IgD-negative memory B cell (primary cell): ENCODE results near the gene SLC9A7. TPM values are rescaled to one million over a fixed set of nuclear protein-coding genes. Genes with fewer than 3 reads are reported as not detected.
"Not testable (repeated sequence)": the region's sequence is repeated elsewhere in the genome, so short reads cannot be mapped to it uniquely, and the experiment has no call there.

Experiments used
- H3K27ac Mint-ChIP-seq, 3 donors: one replicate each; pipeline ENCODE4 v1.8.0; 2020 to 2022; ENCODE audit warnings: mild to moderate bottlenecking in 3 of 3, mixed read lengths in 3 of 3, moderate library complexity in 1 of 3
- H3K27me3 Mint-ChIP-seq: one replicate; pipeline ENCODE4 v1.8.0; 2021; ENCODE audit warnings: mixed read lengths
- H3K36me3 Mint-ChIP-seq: one replicate; pipeline ENCODE4 v1.8.0; 2020; ENCODE audit warnings: mild to moderate bottlenecking, mixed read lengths
- H3K4me1 Mint-ChIP-seq, 3 donors: one replicate each; pipeline ENCODE4 v1.8.0; 2020 to 2022; ENCODE audit warnings: mixed read lengths in 3 of 3, mild to moderate bottlenecking in 1 of 3
- H3K4me3 Mint-ChIP-seq, 4 donors: one replicate each; pipeline ENCODE4 v1.8.0; 2020 to 2022; ENCODE audit warnings: mild to moderate bottlenecking in 4 of 4, mixed read lengths in 4 of 4, moderate library complexity in 3 of 4
- H3K9me3 Mint-ChIP-seq, 3 donors: one replicate each; pipeline ENCODE4 v1.8.0; 2020 to 2021; ENCODE audit warnings: mixed read lengths in 3 of 3, mild to moderate bottlenecking in 1 of 3
- polyA plus RNA-seq: library from polyadenylated mRNA; unstranded; fragments of 300-500 nt; fragmentation: Illumina TruSeq; gene quantifications from one replicate; pipeline ENCODE4 v1.2.3, GENCODE V29; 2021

The SLC9A7 gene
- polyA plus RNA-seq, 1 donor from 2014 or later: 18.7 TPM

- no peak overlapping the region for H3K27ac Mint-ChIP-seq
- no peaks in the 10 kb centered on the region for H3K27me3 Mint-ChIP-seq
- peaks cover 2% of the 10 kb centered on the region for H3K36me3 Mint-ChIP-seq
- H3K4me1 Mint-ChIP-seq: peaks cover 4 to 9% (median 8%) of the 10 kb centered on the region in 3 donors
- peaks cover 4 to 19% (median 4%) of the 10 kb centered on the region in 3 donors for H3K9me3 Mint-ChIP-seq
- no peak overlapping the region for H3K4me3 Mint-ChIP-seq
Observed at GRCh38 chrX:46733226-46733625, 25.7 kb downstream of the SLC9A7 start.

GRCh38 chrX:46730765-46731164, 28.2 kb downstream of the SLC9A7 start:
- Mint-ChIP-seq H3K27ac (no peak overlapping the region), H3K4me3 (no peak overlapping the region), H3K27me3 (no peaks in the 10 kb centered on the region), H3K9me3 (peaks cover 0 to 8% (median 2%) of the 10 kb centered on the region in 3 donors), H3K4me1 (peaks cover 5 to 9% (median 7%) of the 10 kb centered on the region in 3 donors), H3K36me3 (no peaks in the 10 kb centered on the region)

DNA sequence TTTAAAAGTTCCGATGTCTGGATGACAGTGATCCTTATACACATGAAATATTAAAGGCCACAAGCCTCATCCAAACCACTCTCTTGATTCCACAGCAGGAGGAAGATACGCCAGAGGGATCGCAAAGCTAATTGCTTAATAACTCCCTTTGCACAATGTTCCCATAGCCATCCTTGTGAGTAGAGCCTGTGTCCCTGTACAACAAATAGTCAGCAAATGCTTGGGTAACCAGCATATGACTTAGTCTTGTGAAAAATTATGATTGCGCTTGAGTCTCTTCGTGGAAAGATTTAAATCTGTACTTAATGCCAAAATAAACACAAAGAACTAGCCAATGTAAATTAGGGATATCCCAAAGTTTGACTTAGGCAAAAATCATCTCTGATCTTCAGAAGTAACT, 31.5 kb downstream of the SLC9A7 start:
- H3K9me3 Mint-ChIP-seq: peaks cover 0 to 4% (median 0%) of the 10 kb centered on the region in 3 donors
- peaks cover 8 to 18% (median 12%) of the 10 kb centered on the region in 3 donors for H3K4me1 Mint-ChIP-seq
- H3K4me3 Mint-ChIP-seq: no peak overlapping the region
- H3K27me3 Mint-ChIP-seq: no peaks in the 10 kb centered on the region
- no peaks in the 10 kb centered on the region for H3K36me3 Mint-ChIP-seq
- H3K27ac Mint-ChIP-seq: no peak overlapping the region

DNA sequence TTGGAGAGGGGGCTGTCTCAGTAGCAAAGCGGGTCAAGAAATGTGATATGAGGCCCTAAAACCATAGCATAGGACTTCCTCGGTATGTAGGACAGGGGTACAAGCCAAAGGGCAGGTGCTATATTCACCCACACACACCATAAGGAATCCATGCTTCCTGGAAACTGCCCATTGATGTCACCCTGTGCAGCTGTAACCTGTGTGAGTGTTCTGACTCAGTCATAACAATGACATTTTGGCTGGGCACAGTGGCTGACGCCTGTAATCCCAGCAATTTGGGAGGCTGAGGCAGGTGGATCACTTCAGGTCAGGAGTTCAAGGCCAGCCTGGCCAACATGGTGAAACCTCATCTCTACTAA, 35.4 kb downstream of the SLC9A7 start:
- Mint-ChIP-seq H3K27ac (peak overlapping the region in 1 of 3 donors; percentile 84), H3K4me1 (peaks cover 19 to 32% (median 27%) of the 10 kb centered on the region in 3 donors)
- not testable (repeated sequence) for H3K27me3 Mint-ChIP-seq, H3K4me3 Mint-ChIP-seq, H3K9me3 Mint-ChIP-seq, H3K36me3 Mint-ChIP-seq

- peaks cover 0 to 4% (median 0%) of the 10 kb centered on the region in 3 donors for H3K9me3 Mint-ChIP-seq
- peaks cover 21 to 33% (median 26%) of the 10 kb centered on the region in 3 donors for H3K4me1 Mint-ChIP-seq
- no peak overlapping the region for H3K4me3 Mint-ChIP-seq
- no peaks in the 10 kb centered on the region for H3K36me3 Mint-ChIP-seq
- H3K27me3 Mint-ChIP-seq: no peaks in the 10 kb centered on the region
- H3K27ac Mint-ChIP-seq: no peak overlapping the region
Observed at GRCh38 chrX:46722742-46723568, 36.0 kb downstream of the SLC9A7 start.

GRCh38 chrX:46716796-46717195, 42.1 kb downstream of the SLC9A7 start:
- H3K4me1 Mint-ChIP-seq: peaks cover 37 to 58% (median 56%) of the 10 kb centered on the region in 3 donors
- peaks cover 2% of the 10 kb centered on the region for H3K36me3 Mint-ChIP-seq
- peaks cover 2% of the 10 kb centered on the region for H3K27me3 Mint-ChIP-seq
- H3K4me3 Mint-ChIP-seq: no peak overlapping the region
- no peaks in the 10 kb centered on the region for H3K9me3 Mint-ChIP-seq
- H3K27ac Mint-ChIP-seq: peak overlapping the region in 1 of 3 donors; percentile 17

- Mint-ChIP-seq H3K4me1 (peaks cover 42 to 62% (median 59%) of the 10 kb centered on the region in 3 donors), H3K27me3 (peaks cover 2% of the 10 kb centered on the region), H3K36me3 (peaks cover 2% of the 10 kb centered on the region), H3K4me3 (peak overlapping the region in 2 of 4 donors; percentile 2 to 33), H3K9me3 (no peaks in the 10 kb centered on the region), H3K27ac (peak overlapping the region in 1 of 3 donors; percentile 33)
Observed at GRCh38 chrX:46715997-46716396, 42.9 kb downstream of the SLC9A7 start.

- H3K27ac Mint-ChIP-seq: no peak overlapping the region
- H3K27me3 Mint-ChIP-seq: peaks cover 2% of the 10 kb centered on the region
- no peaks in the 10 kb centered on the region for H3K9me3 Mint-ChIP-seq
- H3K36me3 Mint-ChIP-seq: peaks cover 2% of the 10 kb centered on the region
- H3K4me3 Mint-ChIP-seq: peak overlapping the region in 1 of 4 donors; percentile 2
- H3K4me1 Mint-ChIP-seq: peaks cover 44 to 63% (median 60%) of the 10 kb centered on the region in 3 donors
Observed at GRCh38 chrX:46715530-46715929, 43.4 kb downstream of the SLC9A7 start.

GRCh38 chrX:46713672-46714490, 45.0 kb downstream of the SLC9A7 start:
- peaks cover 4% of the 10 kb centered on the region for H3K27me3 Mint-ChIP-seq
- peak overlapping the region; percentile 55 to 78 (median 75) for H3K4me3 Mint-ChIP-seq
- peak overlapping the region; percentile 3 to 82 (median 66) for H3K27ac Mint-ChIP-seq
- no peaks in the 10 kb centered on the region for H3K9me3 Mint-ChIP-seq
- H3K36me3 Mint-ChIP-seq: peaks cover 2% of the 10 kb centered on the region
- peaks cover 41 to 63% (median 62%) of the 10 kb centered on the region in 3 donors for H3K4me1 Mint-ChIP-seq

- H3K9me3 Mint-ChIP-seq: no peaks in the 10 kb centered on the region
- H3K27me3 Mint-ChIP-seq: peaks cover 4% of the 10 kb centered on the region
- peak overlapping the region in 2 of 3 donors; percentile 62 to 65 for H3K27ac Mint-ChIP-seq
- H3K4me3 Mint-ChIP-seq: peak overlapping the region in 3 of 4 donors; percentile 41 to 63 (median 47)
- peaks cover 42 to 66% (median 59%) of the 10 kb centered on the region in 3 donors for H3K4me1 Mint-ChIP-seq
- peaks cover 2% of the 10 kb centered on the region for H3K36me3 Mint-ChIP-seq
Observed at GRCh38 chrX:46712764-46713163, 46.2 kb downstream of the SLC9A7 start.

GRCh38 chrX:46710927-46711623, 47.8 kb downstream of the SLC9A7 start:
- peaks cover 44 to 62% (median 55%) of the 10 kb centered on the region in 3 donors for H3K4me1 Mint-ChIP-seq
- H3K4me3 Mint-ChIP-seq: peak overlapping the region in 3 of 4 donors; percentile 1 to 75 (median 24)
- peaks cover 4% of the 10 kb centered on the region for H3K27me3 Mint-ChIP-seq
- no peaks in the 10 kb centered on the region for H3K9me3 Mint-ChIP-seq
- peak overlapping the region; percentile 11 to 73 (median 28) for H3K27ac Mint-ChIP-seq
- peaks cover 2% of the 10 kb centered on the region for H3K36me3 Mint-ChIP-seq

DNA sequence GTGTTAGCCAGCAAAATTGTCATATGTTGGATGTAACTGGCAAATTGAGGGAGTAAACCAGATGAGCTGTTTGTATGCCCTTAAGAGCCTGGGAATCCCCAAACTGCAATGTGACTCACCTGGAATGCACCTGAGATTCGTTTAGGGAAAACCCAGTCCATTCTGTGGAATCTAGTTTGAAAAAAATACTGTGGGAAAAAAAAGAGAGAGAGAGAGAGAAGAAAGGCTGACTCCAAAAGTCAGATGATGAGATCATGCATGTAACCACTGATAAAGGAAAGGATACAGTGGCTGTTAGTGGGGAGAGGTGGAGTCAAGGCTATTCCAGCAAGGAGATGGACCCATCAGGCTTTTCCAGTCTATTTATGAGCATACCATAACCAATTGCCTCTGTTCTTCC, 48.5 kb downstream of the SLC9A7 start:
- H3K9me3 Mint-ChIP-seq: no peaks in the 10 kb centered on the region
- H3K36me3 Mint-ChIP-seq: peaks cover 2% of the 10 kb centered on the region
- no peak overlapping the region for H3K4me3 Mint-ChIP-seq
- peaks cover 43 to 57% (median 53%) of the 10 kb centered on the region in 3 donors for H3K4me1 Mint-ChIP-seq
- H3K27me3 Mint-ChIP-seq: peaks cover 4% of the 10 kb centered on the region
- peak overlapping the region in 2 of 3 donors; percentile 40 to 73 for H3K27ac Mint-ChIP-seq

GRCh38 chrX:46707274-46707965, 51.5 kb downstream of the SLC9A7 start:
- H3K36me3 Mint-ChIP-seq: no peaks in the 10 kb centered on the region
- H3K4me3 Mint-ChIP-seq: no peak overlapping the region
- H3K4me1 Mint-ChIP-seq: peaks cover 45 to 57% (median 46%) of the 10 kb centered on the region in 3 donors
- peaks cover 2% of the 10 kb centered on the region for H3K27me3 Mint-ChIP-seq
- no peaks in the 10 kb centered on the region for H3K9me3 Mint-ChIP-seq
- no peak overlapping the region for H3K27ac Mint-ChIP-seq

- H3K27me3 Mint-ChIP-seq: no peaks in the 10 kb centered on the region
- no peaks in the 10 kb centered on the region for H3K36me3 Mint-ChIP-seq
- peak overlapping the region in 2 of 3 donors; percentile 2 to 12 for H3K27ac Mint-ChIP-seq
- H3K9me3 Mint-ChIP-seq: no peaks in the 10 kb centered on the region
- H3K4me3 Mint-ChIP-seq: peak overlapping the region in 2 of 4 donors; percentile 45 to 70
- H3K4me1 Mint-ChIP-seq: peaks cover 27 to 33% (median 33%) of the 10 kb centered on the region in 3 donors
Observed at GRCh38 chrX:46704767-46705386, 54.0 kb downstream of the SLC9A7 start.
